ENCODE results near the gene CDC25C.
"Not testable (repeated sequence)": the region's sequence is repeated elsewhere in the genome, so short reads cannot be mapped to it uniquely, and the experiment has no call there.

Gene CDC25C

GRCh38 chr5:138344887-138345622 is 13.5 kb upstream of the CDC25C start:
- DNase-seq, result no peak

GRCh38 chr5:138340008-138340407 is 8.4 kb upstream of the CDC25C start:
- no peak for DNase-seq

GRCh38 chr5:138339464-138339863 is 7.9 kb upstream of the CDC25C start:
- no peak for DNase-seq

GRCh38 chr5:138339091-138339456 is 7.5 kb upstream of the CDC25C start:
- peak; percentile 11 for DNase-seq

- DNase-seq, result no peak
Observed at GRCh38 chr5:138338411-138339090, 6.9 kb upstream of the CDC25C start.

GRCh38 chr5:138337685-138338410 is 6.2 kb upstream of the CDC25C start, which contains the start of gene FAM53C:
Gene FAM53C (plus strand): TSS chr5:138338266. CDS start chr5:138341336, 3,070 bp downstream.
- peak; percentile 94 for DNase-seq

- DNase-seq, result peak; percentile 85
Observed at GRCh38 chr5:138336952-138337684, 5.5 kb upstream of the CDC25C start.

GRCh38 chr5:138334867-138335447 is 3.4 kb upstream of the CDC25C start:
- no peak for DNase-seq

GRCh38 chr5:138330813-138331448 is 673 bp downstream of the CDC25C start:
- peak; percentile 7 for DNase-seq

- not testable (repeated sequence) for DNase-seq
Observed at GRCh38 chr5:138318211-138318610, 13.4 kb downstream of the CDC25C start.

GRCh38 chr5:138316355-138316754 is 15.2 kb downstream of the CDC25C start:
- no peak for DNase-seq

- DNase-seq, result no peak
Observed at GRCh38 chr5:138315751-138316278, 15.8 kb downstream of the CDC25C start.

GRCh38 chr5:138305797-138306196 is 25.8 kb downstream of the CDC25C start:
- DNase-seq, result no peak

GRCh38 chr5:138303372-138303771 is 28.2 kb downstream of the CDC25C start:
- no peak for DNase-seq

GRCh38 chr5:138289296-138289695 is 42.3 kb downstream of the CDC25C start:
- DNase-seq, result no peak

GRCh38 chr5:138287246-138287645 is 44.4 kb downstream of the CDC25C start:
- no peak for DNase-seq

- peak; percentile 34 for DNase-seq
Observed at GRCh38 chr5:138282920-138283742, 48.5 kb downstream of the CDC25C start.

- no peak for DNase-seq
Observed at GRCh38 chr5:138280915-138281314, 50.7 kb downstream of the CDC25C start.

- DNase-seq, result no peak
Observed at GRCh38 chr5:138276402-138277054, 55.1 kb downstream of the CDC25C start.

- no peak for DNase-seq
Observed at GRCh38 chr5:138275895-138276294, 55.7 kb downstream of the CDC25C start.
